Kidney tubule cell (primary cell): ENCODE measurements around the gene IGF2R.
A peak's percentile ranks its signal among the peaks of the same experiment; 100 is the strongest.
"Not testable (repeated sequence)": the region's sequence is repeated elsewhere in the genome, so short reads cannot be mapped to it uniquely, and the experiment has no call there.

Experiments
- DNase-seq: peaks from one replicate; pipeline ENCODE4 v3.0.0-alpha.2; 2018; ENCODE audit warnings: low spot score

The IGF2R gene

GRCh38 chr6:160101277-160102205 is 132.7 kb downstream of the IGF2R start:
- no peak for DNase-seq

- DNase-seq = no peak
Observed at GRCh38 chr6:160102399-160102798, 133.5 kb downstream of the IGF2R start.

- DNase-seq = peak; percentile 40
Observed at GRCh38 chr6:160102956-160103824, 134.3 kb downstream of the IGF2R start.

GRCh38 chr6:160103825-160104100 is 134.9 kb downstream of the IGF2R start:
- DNase-seq = no peak

- no peak for DNase-seq
Observed at GRCh38 chr6:160104821-160105517, 136.1 kb downstream of the IGF2R start.

GRCh38 chr6:160106010-160106409 is 137.1 kb downstream of the IGF2R start:
- DNase-seq = no peak

- no peak for DNase-seq
Observed at GRCh38 chr6:160106701-160107100, 137.8 kb downstream of the IGF2R start.

- no peak for DNase-seq
Observed at GRCh38 chr6:160108077-160108476, 139.2 kb downstream of the IGF2R start.

GRCh38 chr6:160110586-160111123 is 141.8 kb downstream of the IGF2R start:
- DNase-seq = no peak

GRCh38 chr6:160111806-160112205 is 142.9 kb downstream of the IGF2R start:
- no peak for DNase-seq

- DNase-seq = no peak
Observed at GRCh38 chr6:160112628-160113299, 143.9 kb downstream of the IGF2R start.

- not testable (repeated sequence) for DNase-seq
Observed at GRCh38 chr6:160114536-160114935, 145.7 kb downstream of the IGF2R start.

- no peak for DNase-seq
Observed at GRCh38 chr6:160115421-160115820, 146.5 kb downstream of the IGF2R start.

- no peak for DNase-seq
Observed at GRCh38 chr6:160116411-160116810, 147.5 kb downstream of the IGF2R start.

- DNase-seq = no peak
Observed at GRCh38 chr6:160117137-160117536, 148.3 kb downstream of the IGF2R start.

- no peak for DNase-seq
Observed at GRCh38 chr6:160118620-160119229, 149.8 kb downstream of the IGF2R start.

- no peak for DNase-seq
Observed at GRCh38 chr6:160120087-160120486, 151.2 kb downstream of the IGF2R start.

GRCh38 chr6:160121558-160121957 is 152.7 kb downstream of the IGF2R start, which contains the start of gene SLC22A1:
TSS of gene SLC22A1 (plus strand) at chr6:160121815. CDS start at chr6:160121936, 121 bp downstream.
- no peak for DNase-seq

GRCh38 chr6:160121981-160122380 is 153.1 kb downstream of the IGF2R start:
- DNase-seq = no peak

- peak; percentile 9 for DNase-seq
Observed at GRCh38 chr6:160122744-160123143, 153.9 kb downstream of the IGF2R start.

GRCh38 chr6:160124007-160124406 is 155.1 kb downstream of the IGF2R start:
- no peak for DNase-seq
